B cell (primary cell): ENCODE data around the gene CDH12.

Experiments
- CTCF ChIP-seq: fragments of 200-600 bp; IDR thresholded peaks from one replicate; pipeline ENCODE4 v1.8.0; 2022; ENCODE audit warnings: antibody characterized with exemption, mild to moderate bottlenecking
- EZH2 ChIP-seq: IDR thresholded peaks from 2 replicates; pipeline ENCODE4 v1.6.1; 2012; ENCODE audit warnings: borderline replicate concordance, low read depth, mild to moderate bottlenecking, moderate library complexity, low read length; ENCODE audit not compliant: insufficient read depth, poor library complexity, severe bottlenecking

GRCh38 chr5:22901885-22902284 is 48.7 kb upstream of the CDH12 start:
- no peak for TF ChIP-seq CTCF
- no peak for TF ChIP-seq EZH2
